ENCODE results near the gene SGCA.
A peak's percentile ranks its signal among the peaks of the same experiment; 100 is the strongest.

Gene SGCA

DNA sequence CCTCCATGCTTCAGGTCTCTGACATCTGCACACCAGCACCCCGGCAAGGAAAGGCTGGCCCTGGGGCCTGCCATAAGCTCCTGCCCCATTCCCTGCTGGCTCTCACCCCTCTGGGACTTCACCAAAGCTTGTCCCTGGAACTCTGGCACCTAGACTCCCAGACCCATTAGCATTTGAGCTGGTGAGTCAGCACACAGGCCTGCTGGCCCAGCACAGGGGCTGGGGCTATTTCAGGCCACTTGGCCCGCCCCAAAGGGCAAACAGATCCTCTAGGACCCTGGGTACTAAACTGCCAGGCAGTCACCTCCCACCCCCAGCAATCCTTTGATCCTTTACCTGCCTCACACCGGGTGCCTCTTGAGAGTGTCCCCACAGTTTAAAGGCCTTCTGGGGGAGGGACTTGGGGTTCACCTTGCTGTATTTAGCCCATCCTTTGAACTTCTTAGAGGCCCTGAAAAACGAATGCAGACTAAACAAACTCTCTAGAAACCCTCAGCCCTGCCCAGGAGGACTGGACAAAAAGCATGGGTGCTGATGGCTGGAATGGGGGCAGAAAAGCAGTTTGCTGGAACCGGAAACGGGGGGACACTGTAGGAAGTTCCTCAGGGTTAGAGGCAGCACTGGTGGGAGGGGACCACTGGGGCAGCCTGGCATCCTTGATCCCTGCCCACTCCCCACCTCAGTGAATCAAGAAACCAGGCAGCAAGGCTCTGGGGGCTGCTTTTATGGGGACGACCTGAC is 32.6 kb upstream of the SGCA start:
- DNase-seq = no peak
- in situ Hi-C loops (cut with MboI; ENCODE audit: low pct_unique_long_range_greater_than_20kb, low sequenced_read_pairs) = no loop called here

DNA sequence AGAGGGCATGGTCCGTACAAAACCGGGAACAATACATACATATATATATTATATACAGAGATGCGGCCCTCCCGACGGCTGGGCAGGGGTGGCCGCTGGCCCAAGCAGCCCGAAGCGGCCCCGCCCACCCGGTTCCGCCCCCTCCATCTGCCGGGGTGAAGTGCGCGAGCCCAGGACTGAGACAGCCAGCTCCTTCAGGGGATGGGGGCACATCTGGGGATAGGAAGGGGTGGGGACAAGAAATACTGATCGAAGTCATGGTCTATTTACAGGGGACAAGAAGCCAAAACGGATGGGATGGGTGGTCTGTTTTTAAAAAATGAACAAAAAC is 32.1 kb upstream of the SGCA start:
- DNase-seq = no peak
- in situ Hi-C loops (cut with MboI; ENCODE audit: low pct_unique_long_range_greater_than_20kb, low sequenced_read_pairs) = no loop called here

DNA sequence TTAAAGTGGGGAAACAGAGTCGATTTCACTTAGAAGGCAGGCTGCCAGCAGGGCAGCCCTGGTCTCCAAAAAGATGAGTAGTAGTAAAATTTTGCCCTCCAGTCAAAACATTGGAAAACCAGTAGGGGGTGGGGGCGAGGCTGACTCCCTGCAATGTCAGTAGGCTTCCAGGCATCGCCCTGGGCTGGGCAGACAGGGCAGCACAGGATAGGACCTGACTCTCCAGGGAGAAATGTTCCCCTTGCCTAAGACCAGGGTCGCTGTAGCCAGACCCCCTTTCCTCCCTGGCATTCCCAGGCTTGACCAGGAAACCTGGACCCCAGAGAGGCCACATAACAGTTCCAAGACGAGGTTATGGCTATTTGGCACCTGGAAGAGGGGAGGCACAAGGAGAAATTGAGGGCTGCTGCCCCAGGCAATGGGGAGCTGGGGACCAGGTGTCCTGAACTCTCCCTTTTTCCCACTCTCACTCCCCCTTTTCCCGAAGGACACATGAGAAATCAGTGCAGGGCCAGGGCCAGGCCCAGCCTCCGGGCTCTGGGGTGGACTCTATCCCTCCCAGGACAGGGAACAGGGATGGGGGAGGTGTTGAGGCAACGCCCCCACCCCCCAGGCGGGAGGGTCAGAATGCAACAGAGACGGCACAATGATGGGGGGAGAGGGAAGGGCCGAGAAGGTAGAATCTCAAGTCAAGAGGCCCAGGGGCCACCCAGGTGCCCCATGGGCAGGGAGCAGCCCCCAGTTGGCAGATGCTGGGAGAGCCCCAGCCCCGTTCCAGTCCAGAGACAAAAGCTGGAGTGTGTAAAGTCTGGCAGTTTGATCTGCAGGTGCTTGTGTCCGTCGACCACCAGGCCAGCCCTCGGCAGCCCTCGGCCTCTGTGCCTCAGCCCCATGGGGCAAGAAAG is 31.3 kb upstream of the SGCA start:
- in situ Hi-C loops (cut with MboI; ENCODE audit: low pct_unique_long_range_greater_than_20kb, low sequenced_read_pairs) = no loop called here
- no peak for DNase-seq

DNA sequence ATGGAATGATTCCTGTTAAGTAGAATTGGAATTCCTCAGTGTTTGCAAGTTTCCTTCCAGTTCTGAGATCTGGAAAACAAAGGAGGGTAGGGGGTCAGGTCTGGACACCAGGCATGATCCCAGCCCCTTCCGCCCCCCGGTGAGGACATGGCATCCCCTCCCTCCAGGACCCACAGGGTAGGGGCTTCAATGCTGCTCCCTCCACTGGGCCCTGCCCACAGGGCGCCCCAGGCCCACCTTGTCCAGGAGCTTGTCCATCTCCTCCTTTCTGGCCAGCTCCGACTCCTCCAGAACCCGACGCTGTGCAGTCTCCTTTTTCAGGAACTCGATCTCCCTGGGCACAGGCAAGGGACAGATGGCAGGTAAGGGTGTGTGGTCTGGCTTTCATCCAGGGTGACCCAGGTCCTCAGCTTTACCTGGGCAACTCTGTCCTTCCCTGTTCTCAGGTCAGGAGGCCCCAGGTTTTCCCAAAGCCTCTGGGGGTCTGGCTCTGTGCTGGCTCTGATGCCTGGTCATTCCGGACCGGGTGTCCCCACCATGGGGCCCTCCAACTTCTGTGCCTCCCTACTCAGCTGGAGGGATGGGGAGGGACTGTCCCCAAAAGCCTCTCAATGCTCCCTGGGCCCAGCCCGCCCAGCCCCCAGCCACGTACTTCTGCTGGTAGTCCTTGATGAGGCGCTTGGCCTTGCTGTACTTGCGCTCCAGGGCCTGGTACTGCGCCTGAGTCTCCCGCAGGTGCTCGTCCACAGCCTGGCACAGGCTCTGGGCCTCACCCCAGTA is 30.3 kb upstream of the SGCA start:
- no peak for DNase-seq
- in situ Hi-C loops (cut with MboI; ENCODE audit: low pct_unique_long_range_greater_than_20kb, low sequenced_read_pairs) = no loop called here

DNA sequence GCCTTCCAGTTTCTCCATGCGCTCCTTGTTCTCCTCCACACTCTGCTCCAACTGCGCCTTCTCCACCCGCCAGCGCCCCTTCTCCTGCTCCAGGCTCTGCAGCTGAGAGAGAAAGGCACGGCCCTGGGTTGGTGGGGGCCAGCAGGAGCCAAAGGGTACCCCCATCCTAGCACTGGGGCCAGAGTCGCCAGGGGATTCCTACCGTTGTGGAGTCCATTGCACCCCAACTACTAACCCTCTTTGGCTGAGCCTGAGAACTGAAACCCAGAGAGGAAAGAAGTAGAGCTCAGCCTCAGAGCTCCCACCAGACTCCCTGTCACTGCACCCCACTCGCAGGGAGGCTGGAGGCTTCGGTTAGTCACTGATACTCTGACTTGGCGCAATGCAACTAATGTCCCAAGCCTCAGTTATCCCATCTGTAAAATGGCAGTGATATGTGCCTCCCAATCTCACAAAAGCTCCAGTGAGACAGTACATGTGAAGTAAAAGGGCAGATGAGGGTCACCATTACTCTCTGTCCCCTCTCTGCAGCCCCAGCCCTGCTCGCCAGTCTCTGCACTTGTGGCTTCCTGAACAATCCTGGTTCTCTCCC is 29.6 kb upstream of the SGCA start:
- in situ Hi-C loops (cut with MboI; ENCODE audit: low pct_unique_long_range_greater_than_20kb, low sequenced_read_pairs) = no loop called here
- no peak for DNase-seq

DNA sequence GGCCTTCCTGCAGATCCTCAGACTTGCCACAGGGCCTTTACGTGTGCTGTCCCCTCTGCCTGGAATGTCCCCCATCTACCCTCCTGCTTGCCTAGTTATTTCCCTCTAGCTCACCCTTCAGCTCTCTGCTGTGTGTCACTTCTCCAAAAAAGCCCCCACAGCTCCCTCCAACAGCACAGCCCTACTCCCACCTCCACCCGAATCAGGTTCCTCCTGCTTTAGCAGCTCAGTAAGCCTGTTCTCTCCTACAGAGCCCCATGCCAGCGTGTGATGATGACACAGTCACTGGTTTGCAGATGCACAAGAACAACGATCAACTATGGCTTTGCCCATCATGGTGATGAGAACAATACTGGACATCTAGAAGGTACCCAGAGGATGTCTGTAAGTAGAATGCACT is 28.8 kb upstream of the SGCA start:
- no peak for DNase-seq
- in situ Hi-C loops (cut with MboI; ENCODE audit: low pct_unique_long_range_greater_than_20kb, low sequenced_read_pairs) = no loop called here

DNA sequence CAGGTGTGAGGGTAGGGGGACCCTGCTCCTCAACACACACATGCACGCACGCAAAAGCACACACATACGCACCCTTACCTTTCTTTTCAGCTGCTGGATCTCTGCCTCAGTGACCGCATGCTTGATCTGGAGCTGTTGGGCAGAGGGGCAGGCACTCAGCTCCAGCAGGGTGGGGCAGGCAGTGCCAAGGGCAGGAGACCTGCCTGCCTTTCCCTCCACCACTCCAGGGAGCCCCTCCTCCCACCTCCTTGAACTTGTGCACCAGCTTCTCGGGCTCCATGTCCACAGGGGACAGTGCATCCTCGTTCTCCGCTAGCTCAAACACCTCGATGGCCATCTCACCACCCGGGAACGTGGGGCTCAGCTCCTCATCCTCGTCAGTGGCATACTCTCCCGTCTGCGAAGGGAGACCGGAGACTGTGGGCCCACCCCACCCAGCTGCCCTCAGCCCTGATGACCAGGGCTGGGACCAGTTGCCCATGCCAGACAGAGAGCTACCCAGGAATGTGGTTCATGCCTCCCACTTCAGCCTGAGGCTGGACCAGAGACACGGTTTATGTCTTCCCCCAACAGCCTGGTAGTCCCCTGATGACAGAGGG is 26.5 kb upstream of the SGCA start:
- in situ Hi-C loops (cut with MboI; ENCODE audit: low pct_unique_long_range_greater_than_20kb, low sequenced_read_pairs) = no loop called here

DNA sequence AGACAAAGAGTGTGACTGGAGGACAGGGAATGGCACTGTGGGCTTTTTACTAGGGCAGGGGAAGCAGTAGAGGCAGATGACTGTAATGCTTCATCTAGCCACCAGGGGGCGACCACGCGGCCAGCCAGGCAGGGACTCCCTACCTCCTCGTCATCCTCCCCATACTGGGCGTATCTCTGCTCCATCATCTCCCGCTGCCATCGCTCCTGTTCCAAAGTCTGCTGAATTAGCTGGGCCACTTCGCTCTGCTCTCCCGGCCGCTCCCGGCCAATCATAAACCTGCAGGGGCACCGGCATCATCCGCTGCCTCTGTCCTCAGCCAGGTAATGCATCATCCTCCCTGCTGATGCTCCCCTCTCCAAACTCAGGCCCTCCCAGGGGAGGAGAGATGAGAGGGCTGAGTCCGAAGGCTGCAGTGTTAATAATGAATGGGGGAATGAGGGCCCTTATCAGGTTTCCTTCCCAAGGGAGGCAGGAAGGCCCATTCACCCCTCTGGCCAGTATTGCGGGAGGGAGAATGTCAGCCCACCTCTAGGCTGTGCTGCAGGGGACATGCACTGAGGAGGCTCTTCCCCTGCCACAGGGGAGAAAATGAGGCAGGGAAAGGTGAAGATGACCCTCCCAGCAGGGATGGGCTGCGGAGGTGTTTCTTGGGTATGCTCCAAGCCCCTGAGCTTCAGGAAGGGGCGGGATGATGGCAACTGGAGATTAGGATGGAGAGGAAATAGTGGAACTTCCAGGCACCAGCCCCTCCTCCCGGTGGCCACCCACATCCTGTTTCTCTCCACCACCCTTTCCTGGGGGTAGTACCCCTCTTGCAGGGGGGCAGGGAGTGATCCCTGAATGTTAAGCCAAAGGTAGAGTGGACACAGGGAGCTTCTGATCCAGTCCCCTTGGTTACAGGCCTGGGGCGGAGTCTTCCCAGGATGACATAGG is 25.6 kb upstream of the SGCA start:
- DNase-seq = peak; percentile 89
- in situ Hi-C loops (cut with MboI; ENCODE audit: low pct_unique_long_range_greater_than_20kb, low sequenced_read_pairs) = no loop called here

More for the DNA sequence above, 26.5 kb upstream of the SGCA start:
- no peak for DNase-seq

DNA sequence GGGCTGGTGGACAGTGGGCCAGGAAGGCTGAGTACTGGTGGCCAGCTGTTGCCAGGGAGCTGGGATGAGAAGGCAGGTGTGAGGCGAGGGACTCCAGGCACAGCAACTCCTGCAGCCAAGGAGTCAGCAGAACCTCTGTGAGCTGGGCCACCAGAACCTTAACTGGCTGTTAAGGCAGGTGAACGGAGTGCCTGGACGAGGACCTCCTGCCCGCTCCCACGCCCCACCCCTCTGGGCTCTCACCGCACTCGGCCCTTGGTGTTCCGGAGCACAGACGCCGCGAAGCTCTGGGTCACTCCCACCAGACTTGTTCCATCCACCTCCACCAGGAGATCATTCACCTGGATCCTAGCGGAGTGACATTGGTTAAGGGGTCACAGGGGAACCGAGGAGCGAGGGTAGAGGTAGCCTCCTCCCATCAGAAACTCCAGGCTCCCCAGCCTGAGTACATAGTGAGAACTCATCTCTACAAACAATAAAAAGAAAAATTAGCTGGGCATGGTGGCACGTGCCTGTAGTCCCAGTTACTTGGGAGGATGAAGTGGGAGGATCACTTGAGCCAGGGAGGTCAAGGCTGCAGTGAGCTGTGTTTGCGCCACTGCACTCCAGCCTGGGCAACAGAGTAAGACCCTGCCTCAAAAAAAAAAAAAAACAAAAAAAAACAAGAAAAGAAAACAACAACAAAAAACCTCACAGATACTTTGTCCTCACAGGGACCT is 24.6 kb upstream of the SGCA start:
- in situ Hi-C loops (cut with MboI; ENCODE audit: low pct_unique_long_range_greater_than_20kb, low sequenced_read_pairs) = no loop called here

DNA sequence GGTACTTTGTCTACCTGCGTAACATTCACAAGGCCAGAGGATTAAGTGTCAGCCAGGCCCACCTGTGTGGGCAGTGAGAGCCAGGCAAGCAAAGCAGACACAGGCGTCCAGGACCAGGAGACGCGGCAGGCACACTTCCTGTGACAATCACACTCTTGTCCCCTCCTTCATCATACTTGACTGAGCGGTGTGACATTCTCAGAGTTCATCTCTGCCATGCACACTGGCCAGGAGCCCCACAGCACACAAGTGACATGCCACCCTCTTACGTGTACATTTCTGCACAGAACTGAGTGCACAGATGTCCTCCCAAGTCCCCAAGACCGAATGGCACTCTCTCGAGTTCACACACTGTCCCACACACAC is 24.1 kb upstream of the SGCA start:
- in situ Hi-C loops (cut with MboI; ENCODE audit: low pct_unique_long_range_greater_than_20kb, low sequenced_read_pairs) = no loop called here

More for the DNA sequence above, 24.6 kb upstream of the SGCA start:
- DNase-seq = no peak

DNA sequence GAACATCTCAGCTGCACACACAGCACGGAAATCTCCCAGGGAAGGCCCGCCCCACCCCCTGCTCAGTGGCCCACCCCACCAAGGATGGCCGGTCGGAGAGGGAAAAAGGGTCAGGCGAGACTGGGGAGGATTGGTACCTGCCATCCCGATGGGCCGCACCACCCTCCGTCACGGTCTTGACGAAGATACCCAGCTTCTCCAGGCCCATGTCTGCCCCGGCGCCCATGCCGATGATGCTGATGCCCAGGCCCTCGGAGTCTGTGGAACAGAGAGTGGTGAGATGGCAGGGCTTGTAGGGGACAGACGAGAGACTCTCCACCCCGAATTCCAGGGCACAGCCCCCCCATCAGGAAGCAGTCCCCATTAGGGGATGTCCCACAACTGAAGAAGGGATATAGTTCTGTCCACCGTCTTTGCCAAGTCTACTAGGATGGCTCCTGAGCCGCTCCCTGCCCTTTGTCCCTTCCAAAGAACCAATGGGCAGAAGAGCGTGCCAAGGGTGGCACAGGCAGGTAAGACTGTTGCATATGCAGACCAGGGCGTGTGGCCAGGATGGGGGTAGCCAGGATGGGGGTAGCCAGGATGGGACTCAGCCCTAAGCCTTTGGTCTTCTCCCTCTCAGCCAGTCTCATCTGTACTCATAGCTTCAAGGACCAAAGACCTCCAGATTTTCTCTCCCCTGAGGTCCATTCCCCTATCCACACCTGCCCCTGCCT is 22.2 kb upstream of the SGCA start:
- in situ Hi-C loops (cut with MboI; ENCODE audit: low pct_unique_long_range_greater_than_20kb, low sequenced_read_pairs) = no loop called here

More for the DNA sequence above, 24.1 kb upstream of the SGCA start:
- DNase-seq = no peak

DNA sequence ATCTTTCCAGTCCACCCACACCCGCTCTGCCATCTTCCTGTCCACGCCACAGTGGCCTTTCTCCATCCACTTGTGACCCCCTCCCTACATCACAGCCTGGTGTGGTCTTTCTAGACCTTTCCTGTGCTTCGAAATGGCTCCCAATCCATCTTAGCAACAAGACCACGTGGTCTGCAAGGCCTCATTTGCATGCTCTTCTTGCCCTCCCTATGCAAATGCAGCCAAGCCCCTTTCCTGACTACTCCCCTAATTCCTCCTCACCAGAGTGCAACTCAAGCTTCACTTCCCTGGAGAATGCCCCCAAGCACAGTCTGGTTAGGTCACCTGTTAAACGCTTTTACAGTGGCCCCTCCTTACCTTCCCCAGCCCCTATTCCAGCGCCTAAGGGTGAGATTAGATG is 21.4 kb upstream of the SGCA start:
- DNase-seq = no peak
- in situ Hi-C loops (cut with MboI; ENCODE audit: low pct_unique_long_range_greater_than_20kb, low sequenced_read_pairs) = no loop called here

More for the DNA sequence above, 22.2 kb upstream of the SGCA start:
- no peak for DNase-seq

DNA sequence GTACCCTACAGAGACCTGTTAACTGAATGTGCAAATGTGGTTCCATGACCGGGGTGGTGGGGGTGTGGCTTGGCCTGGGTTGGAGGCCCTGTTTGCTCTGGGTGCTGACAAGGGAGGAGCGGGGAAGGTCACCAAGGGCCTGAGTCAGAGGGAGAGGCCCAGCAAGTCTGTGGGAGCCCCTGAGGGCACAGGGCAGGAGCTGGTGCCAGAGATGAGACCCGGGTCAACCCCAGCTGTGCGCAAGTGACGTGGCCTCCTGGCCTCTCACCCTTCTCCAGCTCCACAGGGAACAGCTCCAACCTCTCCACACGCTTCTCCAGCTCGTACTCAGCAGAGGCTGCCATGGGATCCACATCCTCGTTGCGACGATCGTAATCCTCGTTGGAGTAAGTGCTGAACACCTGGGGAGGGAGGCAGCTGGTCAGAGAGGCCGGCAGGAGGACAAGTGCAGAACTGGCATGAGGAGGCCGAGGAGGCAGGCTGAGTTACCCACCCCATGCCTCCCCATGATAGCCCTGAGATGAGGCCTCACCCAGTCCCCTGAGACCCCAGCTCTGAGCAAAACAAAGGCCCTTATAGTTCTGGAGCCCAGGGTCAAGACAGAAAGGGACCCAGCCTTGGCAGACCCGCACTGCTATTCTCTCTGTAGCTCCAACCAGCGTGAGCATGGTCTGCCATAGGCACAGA is 20.8 kb upstream of the SGCA start:
- no peak for DNase-seq
- in situ Hi-C loops (cut with MboI; ENCODE audit: low pct_unique_long_range_greater_than_20kb, low sequenced_read_pairs) = no loop called here

DNA sequence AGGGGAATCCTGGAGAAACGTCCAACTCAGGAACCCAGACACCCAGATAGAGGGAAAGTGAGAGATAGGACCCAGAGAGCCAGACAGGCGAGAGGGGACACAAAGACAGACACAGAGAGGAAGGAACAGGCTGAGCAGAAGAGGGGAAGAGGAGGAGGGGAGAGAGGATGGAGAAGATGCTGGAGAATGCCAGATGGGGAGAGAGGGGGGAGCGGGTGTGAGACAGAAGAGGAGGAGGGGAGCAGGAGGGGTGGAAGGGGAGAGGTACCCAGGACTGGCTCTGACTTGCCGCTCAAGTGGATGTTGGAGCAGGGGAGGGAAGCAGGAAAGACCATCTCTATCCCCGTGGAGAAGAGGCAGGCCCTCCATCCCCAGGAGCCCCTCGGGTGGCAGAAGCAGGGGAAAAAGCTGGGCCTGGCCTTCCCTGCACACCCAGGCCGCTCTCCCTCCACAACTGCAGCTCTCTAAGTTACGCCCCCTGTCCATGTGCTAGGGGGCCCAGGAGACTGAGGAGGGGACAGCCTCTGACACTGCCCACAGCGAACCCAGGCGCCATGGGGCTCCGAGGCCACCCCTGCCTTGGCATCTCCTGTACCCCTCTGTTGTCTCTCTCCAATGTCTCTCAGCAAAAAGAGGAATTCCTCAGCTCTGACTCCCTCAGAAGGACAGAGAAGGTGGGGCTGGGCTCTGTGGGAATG is 20.1 kb upstream of the SGCA start:
- DNase-seq = no peak
- in situ Hi-C loops (cut with MboI; ENCODE audit: low pct_unique_long_range_greater_than_20kb, low sequenced_read_pairs) = no loop called here

DNA sequence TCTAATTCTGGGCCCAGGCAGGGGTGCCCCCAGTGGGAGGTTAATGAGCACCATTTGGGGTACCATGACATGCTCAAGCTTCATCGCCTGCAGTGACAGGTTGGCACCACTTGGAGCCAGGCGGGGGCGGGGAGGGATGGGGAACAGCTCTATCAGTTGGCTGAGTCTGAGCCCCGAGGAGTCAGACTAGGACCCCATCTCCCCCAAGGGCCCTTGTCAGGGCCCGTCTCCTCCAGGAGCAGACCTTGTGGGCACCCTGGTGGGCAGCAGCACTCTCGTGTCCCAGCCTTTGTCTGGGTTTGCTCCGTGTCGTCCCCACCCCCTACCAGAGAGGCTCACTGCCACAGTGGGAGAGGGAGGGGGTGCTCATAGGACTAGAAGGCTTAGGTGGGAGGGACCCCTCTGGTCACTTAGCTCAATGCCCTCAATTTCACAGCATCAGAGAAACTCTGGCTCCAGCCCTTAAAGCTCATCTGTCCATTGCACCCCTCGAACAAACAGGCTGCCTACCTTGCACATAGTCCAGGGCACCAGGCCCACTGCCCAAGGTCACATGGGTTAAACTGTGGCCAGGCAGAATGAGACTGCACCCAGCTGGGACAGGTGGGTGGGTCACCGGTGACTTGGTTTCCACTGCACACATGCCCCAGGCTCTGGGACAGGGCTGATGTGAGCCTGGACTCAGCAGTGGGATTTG is 19.4 kb upstream of the SGCA start:
- DNase-seq = no peak

More for the DNA sequence above, 19.4 kb upstream of the SGCA start:
- in situ Hi-C loops (cut with MboI; ENCODE audit: low pct_unique_long_range_greater_than_20kb, low sequenced_read_pairs) = no loop called here

Data from KBM-7 (cell line).